BLaER1 (cell line): ENCODE results near the gene PLXDC2.

ENCODE experiments used
- H3K27ac ChIP-seq: shearing (Covaris generic); formaldehyde crosslinking; 2 replicates; pipeline ENCODE4 v1.8.1; 2022
- H3K27me3 ChIP-seq: shearing (Covaris generic); formaldehyde crosslinking; 2 replicates; pipeline ENCODE4 v1.8.1; 2022
- H3K36me3 ChIP-seq: shearing (Covaris generic); formaldehyde crosslinking; 2 replicates; pipeline ENCODE4 v1.8.1; 2022
- H3K4me1 ChIP-seq: shearing (Covaris generic); formaldehyde crosslinking; 2 replicates; pipeline ENCODE4 v1.8.1; 2022
- H3K4me2 ChIP-seq: shearing (Covaris generic); formaldehyde crosslinking; 2 replicates; pipeline ENCODE4 v1.8.1; 2022
- H3K4me3 ChIP-seq: shearing (Covaris generic); formaldehyde crosslinking; 2 replicates; pipeline ENCODE4 v1.8.1; 2022
- H3K9ac ChIP-seq: shearing (Covaris generic); formaldehyde crosslinking; 2 replicates; pipeline ENCODE4 v1.8.1; 2022
- H3K9me3 ChIP-seq: shearing (Covaris generic); formaldehyde crosslinking; 2 replicates; pipeline ENCODE4 v1.8.1; 2022
- H4K20me1 ChIP-seq: shearing (Covaris generic); formaldehyde crosslinking; 2 replicates; pipeline ENCODE4 v1.8.1; 2022
- Cebpa-rat ChIP-seq: shearing (Covaris generic); IDR thresholded peaks from 2 replicates; pipeline ENCODE4 v1.8.1; 2022

Gene PLXDC2

DNA sequence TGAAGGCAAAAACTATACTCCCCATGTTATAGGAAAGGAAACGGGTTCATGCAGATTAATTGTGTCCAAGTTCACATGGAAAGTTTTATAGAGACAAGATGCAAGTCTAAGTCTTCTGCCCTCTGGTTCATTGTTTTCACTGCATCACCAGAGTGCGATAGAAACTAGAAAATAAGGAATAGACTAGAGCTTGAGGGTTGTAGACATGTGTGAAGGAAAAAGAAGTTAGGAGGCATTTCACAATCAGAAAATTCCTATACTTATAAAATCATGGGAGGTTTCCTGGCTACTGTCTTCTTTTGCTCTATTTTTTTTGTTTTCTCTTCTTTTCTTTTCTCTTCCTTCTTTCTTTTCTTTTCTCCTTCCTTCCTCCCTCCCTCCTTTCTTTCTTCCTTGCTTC, 329.8 kb downstream of the PLXDC2 start:
- Histone ChIP-seq H3K9me3 (no peaks in the 10 kb centered on the region), H3K9ac (no peak overlapping the region), H3K4me3 (no peak overlapping the region), H3K36me3 (no peaks in the 10 kb centered on the region), H3K4me1 (no peaks in the 10 kb centered on the region), H3K4me2 (no peak overlapping the region), H3K27me3 (no peaks in the 10 kb centered on the region), H4K20me1 (no peaks in the 10 kb centered on the region), H3K27ac (no peak overlapping the region)
- no peak for TF ChIP-seq Cebpa-rat

GRCh38 chr10:20147684-20148083, 331.5 kb downstream of the PLXDC2 start:
- no peaks in the 10 kb centered on the region for H3K4me1 ChIP-seq
- no peak overlapping the region for H3K4me3 ChIP-seq
- H3K36me3 ChIP-seq, result no peaks in the 10 kb centered on the region
- TF ChIP-seq Cebpa-rat, result no peak
- H3K27ac ChIP-seq, result no peak overlapping the region
- no peak overlapping the region for H3K9ac ChIP-seq
- H3K27me3 ChIP-seq, result no peaks in the 10 kb centered on the region
- H3K9me3 ChIP-seq, result no peaks in the 10 kb centered on the region
- H4K20me1 ChIP-seq, result no peaks in the 10 kb centered on the region
- H3K4me2 ChIP-seq, result no peak overlapping the region

- Histone ChIP-seq H3K4me2 (no peak overlapping the region), H3K9ac (no peak overlapping the region), H3K36me3 (no peaks in the 10 kb centered on the region), H3K4me1 (no peaks in the 10 kb centered on the region), H3K9me3 (no peaks in the 10 kb centered on the region), H4K20me1 (no peaks in the 10 kb centered on the region), H3K27me3 (no peaks in the 10 kb centered on the region), H3K27ac (no peak overlapping the region), H3K4me3 (no peak overlapping the region)
- no peak for TF ChIP-seq Cebpa-rat
These were observed 340.3 kb downstream of the PLXDC2 start for GRCh38 chr10:20156511-20156910.

- Histone ChIP-seq H3K27ac (no peak overlapping the region), H3K9me3 (no peaks in the 10 kb centered on the region), H3K4me3 (no peak overlapping the region), H3K9ac (no peak overlapping the region), H3K36me3 (no peaks in the 10 kb centered on the region), H4K20me1 (no peaks in the 10 kb centered on the region), H3K4me1 (no peaks in the 10 kb centered on the region), H3K4me2 (no peak overlapping the region), H3K27me3 (no peaks in the 10 kb centered on the region)
- TF ChIP-seq Cebpa-rat, result no peak
These were observed 341.1 kb downstream of the PLXDC2 start for GRCh38 chr10:20157314-20157713.

DNA sequence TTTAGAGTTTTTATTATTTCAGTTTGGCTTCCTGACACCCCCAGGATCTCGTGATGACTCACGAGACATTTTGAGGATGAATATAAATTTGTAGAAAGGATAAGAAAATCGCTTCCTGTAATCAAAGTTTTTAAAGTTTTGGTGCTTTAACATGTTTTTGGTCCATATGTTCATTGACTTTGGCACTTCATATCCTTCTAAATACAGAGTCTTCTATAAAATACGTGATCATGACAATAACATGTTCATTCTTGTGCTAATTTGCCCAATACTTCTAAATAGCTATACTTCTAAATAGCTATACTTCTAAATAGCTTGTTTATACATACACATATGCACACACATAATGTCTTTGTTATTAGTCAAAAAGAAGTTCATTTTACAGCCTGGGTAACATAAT, 341.9 kb downstream of the PLXDC2 start:
- Histone ChIP-seq H3K9me3 (no peaks in the 10 kb centered on the region), H3K27ac (no peak overlapping the region), H3K36me3 (no peaks in the 10 kb centered on the region), H3K4me1 (no peaks in the 10 kb centered on the region), H3K4me2 (no peak overlapping the region), H4K20me1 (no peaks in the 10 kb centered on the region), H3K27me3 (no peaks in the 10 kb centered on the region), H3K9ac (no peak overlapping the region), H3K4me3 (no peak overlapping the region)
- TF ChIP-seq Cebpa-rat, result no peak

DNA sequence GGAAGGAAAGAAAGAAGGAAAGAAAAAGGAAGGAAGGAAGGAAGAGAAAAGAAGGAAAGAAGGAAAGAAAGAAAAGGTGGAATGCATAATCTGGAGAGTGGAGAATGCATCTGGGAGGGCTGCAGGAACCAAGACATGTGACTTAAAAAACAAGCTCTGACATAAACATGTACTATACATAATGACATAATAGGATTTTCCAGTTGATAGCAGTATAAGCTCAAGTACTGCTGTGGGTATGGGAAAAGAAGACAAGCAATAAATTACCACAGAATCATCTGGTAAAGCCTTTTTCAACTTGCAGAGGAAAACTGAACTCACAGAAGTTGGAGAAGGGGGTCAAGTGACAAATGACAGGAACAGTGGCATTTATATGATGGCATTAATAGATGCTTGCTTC, 345.9 kb downstream of the PLXDC2 start:
- Histone ChIP-seq H3K4me3 (no peak overlapping the region), H3K4me2 (no peak overlapping the region), H4K20me1 (no peaks in the 10 kb centered on the region), H3K9ac (no peak overlapping the region), H3K27me3 (no peaks in the 10 kb centered on the region), H3K27ac (no peak overlapping the region), H3K9me3 (no peaks in the 10 kb centered on the region), H3K36me3 (no peaks in the 10 kb centered on the region), H3K4me1 (no peaks in the 10 kb centered on the region)
- TF ChIP-seq Cebpa-rat, result no peak

- Histone ChIP-seq H3K4me1 (no peaks in the 10 kb centered on the region), H3K9me3 (no peaks in the 10 kb centered on the region), H3K27me3 (no peaks in the 10 kb centered on the region), H3K27ac (no peak overlapping the region), H3K4me3 (no peak overlapping the region), H3K36me3 (no peaks in the 10 kb centered on the region), H3K4me2 (no peak overlapping the region), H3K9ac (no peak overlapping the region), H4K20me1 (no peaks in the 10 kb centered on the region)
- no peak for TF ChIP-seq Cebpa-rat
These were observed 350.0 kb downstream of the PLXDC2 start for GRCh38 chr10:20166096-20166675.

- H4K20me1 ChIP-seq, result no peaks in the 10 kb centered on the region
- H3K9ac ChIP-seq, result no peak overlapping the region
- H3K27me3 ChIP-seq, result no peaks in the 10 kb centered on the region
- no peak overlapping the region for H3K4me3 ChIP-seq
- no peaks in the 10 kb centered on the region for H3K9me3 ChIP-seq
- no peaks in the 10 kb centered on the region for H3K4me1 ChIP-seq
- H3K4me2 ChIP-seq, result no peak overlapping the region
- no peak for TF ChIP-seq Cebpa-rat
- no peak overlapping the region for H3K27ac ChIP-seq
- H3K36me3 ChIP-seq, result no peaks in the 10 kb centered on the region
These were observed 354.4 kb downstream of the PLXDC2 start for GRCh38 chr10:20170661-20171060.

DNA sequence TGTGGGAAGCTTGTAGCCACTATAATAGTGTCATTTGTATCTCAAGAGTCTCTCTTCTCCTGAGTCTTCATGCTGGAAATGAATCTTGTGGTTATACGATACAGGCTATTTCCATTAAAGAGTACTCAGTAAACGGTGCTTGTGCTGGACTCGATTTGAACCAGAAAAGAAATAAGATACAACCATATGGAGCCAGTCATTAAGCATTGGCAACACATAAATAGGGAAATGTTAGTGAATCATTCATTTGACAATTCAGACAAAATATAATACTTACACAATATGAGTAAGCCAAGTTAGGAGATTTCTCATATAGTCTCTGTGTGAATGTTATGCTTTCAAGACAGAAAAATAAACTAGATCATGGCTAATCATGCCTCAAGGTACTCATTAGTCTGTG, 356.8 kb downstream of the PLXDC2 start:
- Histone ChIP-seq H3K27ac (no peak overlapping the region), H3K4me3 (no peak overlapping the region), H3K27me3 (no peaks in the 10 kb centered on the region), H3K9ac (no peak overlapping the region), H3K9me3 (no peaks in the 10 kb centered on the region), H3K4me1 (no peaks in the 10 kb centered on the region), H3K36me3 (no peaks in the 10 kb centered on the region), H4K20me1 (no peaks in the 10 kb centered on the region), H3K4me2 (no peak overlapping the region)
- no peak for TF ChIP-seq Cebpa-rat

- H4K20me1 ChIP-seq, result no peaks in the 10 kb centered on the region
- no peak overlapping the region for H3K4me2 ChIP-seq
- H3K27ac ChIP-seq, result no peak overlapping the region
- no peaks in the 10 kb centered on the region for H3K9me3 ChIP-seq
- no peaks in the 10 kb centered on the region for H3K27me3 ChIP-seq
- no peak overlapping the region for H3K9ac ChIP-seq
- no peak overlapping the region for H3K4me3 ChIP-seq
- no peaks in the 10 kb centered on the region for H3K4me1 ChIP-seq
- no peaks in the 10 kb centered on the region for H3K36me3 ChIP-seq
- TF ChIP-seq Cebpa-rat, result no peak
These were observed 359.5 kb downstream of the PLXDC2 start for GRCh38 chr10:20175719-20176118.

DNA sequence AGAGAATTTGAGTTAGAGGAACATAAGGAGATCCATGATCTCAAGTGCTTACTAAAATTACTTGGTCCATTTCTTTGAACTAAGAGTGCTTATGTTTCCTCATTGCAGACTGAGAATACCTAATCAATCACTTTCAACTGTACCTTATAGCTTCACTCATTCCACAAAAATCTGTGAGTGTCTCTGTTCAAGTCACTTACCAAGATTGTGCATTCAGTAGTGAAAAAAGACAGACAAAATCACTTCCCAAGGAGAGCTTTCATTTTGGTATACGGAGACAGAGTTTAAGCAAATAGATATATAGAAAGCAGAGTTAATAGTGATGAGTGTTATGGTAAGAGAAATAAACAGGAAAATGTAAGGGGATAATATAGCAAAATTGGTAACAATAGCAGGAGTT, 364.5 kb downstream of the PLXDC2 start:
- no peak overlapping the region for H3K27ac ChIP-seq
- no peak for TF ChIP-seq Cebpa-rat
- no peaks in the 10 kb centered on the region for H3K36me3 ChIP-seq
- no peaks in the 10 kb centered on the region for H3K9me3 ChIP-seq
- H4K20me1 ChIP-seq, result no peaks in the 10 kb centered on the region
- no peak overlapping the region for H3K4me2 ChIP-seq
- H3K4me1 ChIP-seq, result no peaks in the 10 kb centered on the region
- H3K9ac ChIP-seq, result no peak overlapping the region
- no peaks in the 10 kb centered on the region for H3K27me3 ChIP-seq
- H3K4me3 ChIP-seq, result no peak overlapping the region
